Neural cell (in vitro differentiated cells): ENCODE data around the gene KIF4A.

Source experiments
- POLR2AphosphoS5 ChIP-seq: IDR thresholded peaks from 2 replicates; pipeline ENCODE4 v1.6.1; 2012
- RAD21 ChIP-seq: fragments of 450-650 bp; conservative IDR thresholded peaks from 2 replicates; pipeline ENCODE4 v1.6.1; 2014; ENCODE audit warnings: antibody characterized with exemption, mild to moderate bottlenecking, moderate library complexity

- no peak for TF ChIP-seq POLR2AphosphoS5
- no peak for TF ChIP-seq RAD21
Observed at GRCh38 chrX:70411475-70411874, 121.6 kb downstream of the KIF4A start.
